Stimulated activated CD4-positive, alpha-beta T cell treated with anti-CD3 and anti-CD28 coated beads, Interleukin-4, amount 100 ng/mL, for 24 hours (primary cell): ENCODE results near the gene COL23A1.
A peak's percentile ranks its signal among the peaks of the same experiment; 100 is the strongest.

Experiments
- DNase-seq: peaks from one replicate; pipeline ENCODE4 v3.0.0-alpha.2; 2020

The COL23A1 gene

GRCh38 chr5:178291161-178291561 lies 299.0 kb downstream of the COL23A1 start:
- no peak for DNase-seq

GRCh38 chr5:178290376-178290775 lies 299.8 kb downstream of the COL23A1 start:
- no peak for DNase-seq

- no peak for DNase-seq
Measured at GRCh38 chr5:178289438-178289837, 300.8 kb downstream of the COL23A1 start.

- DNase-seq, result no peak
Measured at GRCh38 chr5:178288401-178289368, 301.5 kb downstream of the COL23A1 start.

GRCh38 chr5:178287791-178288105 lies 302.4 kb downstream of the COL23A1 start:
- DNase-seq, result no peak

- no peak for DNase-seq
Measured at GRCh38 chr5:178287091-178287790, 303.0 kb downstream of the COL23A1 start.

GRCh38 chr5:178286226-178287090 lies 303.7 kb downstream of the COL23A1 start:
- no peak for DNase-seq

GRCh38 chr5:178285399-178286225 lies 304.6 kb downstream of the COL23A1 start:
- no peak for DNase-seq

- no peak for DNase-seq
Measured at GRCh38 chr5:178284996-178285395, 305.2 kb downstream of the COL23A1 start.

GRCh38 chr5:178284093-178284675 lies 306.0 kb downstream of the COL23A1 start:
- no peak for DNase-seq

- DNase-seq, result no peak
Measured at GRCh38 chr5:178283520-178283919, 306.7 kb downstream of the COL23A1 start.

GRCh38 chr5:178282391-178282790 lies 307.8 kb downstream of the COL23A1 start:
- DNase-seq, result no peak

- no peak for DNase-seq
Measured at GRCh38 chr5:178281331-178281730, 308.9 kb downstream of the COL23A1 start.

GRCh38 chr5:178280631-178281030 lies 309.6 kb downstream of the COL23A1 start:
- no peak for DNase-seq

- DNase-seq, result peak; percentile 58
Measured at GRCh38 chr5:178279723-178280438, 310.3 kb downstream of the COL23A1 start.

GRCh38 chr5:178279026-178279722 lies 311.0 kb downstream of the COL23A1 start:
- no peak for DNase-seq

GRCh38 chr5:178278358-178279023 lies 311.7 kb downstream of the COL23A1 start:
- no peak for DNase-seq

- DNase-seq, result no peak
Measured at GRCh38 chr5:178277866-178278265, 312.3 kb downstream of the COL23A1 start.

GRCh38 chr5:178277346-178277745 lies 312.8 kb downstream of the COL23A1 start:
- DNase-seq, result no peak
